HepG2 (cell line): ENCODE results near the gene CD46. TPM values are rescaled to one million over a fixed set of nuclear protein-coding genes. Genes with fewer than 3 reads are reported as not detected.
A peak's percentile ranks its signal among the peaks of the same experiment; 100 is the strongest.
"Not testable (repeated sequence)": the region's sequence is repeated elsewhere in the genome, so short reads cannot be mapped to it uniquely, and the experiment has no call there.

Source experiments
- ATAC-seq: fragments of 200-7000 bp; cut with Tn5 transposase; 3 replicates; pipeline ENCODE4 v1.9.1; 2020; ENCODE audit warnings: mild to moderate bottlenecking, moderate library complexity
- BruUV-seq: library from RNA; stranded (reverse); fragments of 400-500 nt; replicated peaks from 2 replicates; lab custom pipeline; 2021; lab: Mats Ljungman, UMichigan
- CTCF ChIA-PET: fragments of 300-600 bp; formaldehyde crosslinking; extraction: SDS; loops from one replicate; lab custom pipeline; 2021; ENCODE audit warnings: low total read pairs, inconsistent platforms, low intra/inter-chr PET ratio; lab: Yijun Ruan, JAX
- POLR2A ChIA-PET: fragments of 350-600 bp; sonication (Branson Sonifier 250); formaldehyde crosslinking; loops from one replicate; lab custom pipeline; 2020; ENCODE audit warnings: antibody characterized with exemption, inconsistent platforms; lab: Yijun Ruan, JAX
- DNase-seq: peaks from one replicate; pipeline ENCODE4 v3.0.0-alpha.2; 2015; ENCODE audit warnings: low spot score
- FAIRE-seq: peaks from 3 replicates; lab custom pipeline; 2011; peaks lifted over from hg19 to GRCh38; lab: Jason Lieb, UNC
- H2AFZ ChIP-seq: one replicate; pipeline ENCODE4 v1.6.1; 2011; ENCODE audit warnings: low read length, inconsistent platforms
- H3K27ac ChIP-seq: fragments of 300-600 bp; 3 replicates; pipeline ENCODE4 v1.8.0; 2011; ENCODE audit warnings: mixed run types, mild to moderate bottlenecking, mixed read lengths, low read length, inconsistent platforms; ENCODE audit not compliant: insufficient read depth; ENCODE audit errors: extremely low read length
- H3K27me3 ChIP-seq, 2 experiments: fragments of 200-600 bp in 1 of 2; 2 replicates in 1 of 2; 3 replicates in 1 of 2; pipeline versions ENCODE4 v1.6.0 to v1.8.0; 2011; ENCODE audit warnings: low read length in 2 of 2, mild to moderate bottlenecking in 2 of 2, moderate library complexity in 2 of 2, inconsistent platforms in 1 of 2; ENCODE audit not compliant: insufficient read depth in 2 of 2, control insufficient read depth in 1 of 2
- H3K36me3 ChIP-seq, 2 experiments: fragments of 200-600 bp in 1 of 2; replicated peaks in 1 of 2; 2 replicates in 1 of 2; 3 replicates in 1 of 2; pipeline versions ENCODE4 v1.5.1 to v1.8.0; 2011; ENCODE audit warnings: low read length in 2 of 2, inconsistent platforms in 1 of 2; ENCODE audit not compliant: insufficient read depth in 2 of 2, control insufficient read depth in 1 of 2
- H3K4me1 ChIP-seq: 2 replicates; pipeline ENCODE4 v1.5.1; 2012; ENCODE audit warnings: low read length, inconsistent platforms; ENCODE audit not compliant: insufficient read depth
- H3K4me2 ChIP-seq: 2 replicates; pipeline ENCODE4 v1.6.0; 2011; ENCODE audit warnings: low read depth, low read length, inconsistent platforms
- H3K4me3 ChIP-seq, 3 experiments: fragments of 200-600 bp in 1 of 3; sonication (generic), shearing (Covaris generic) in 1 of 3; replicated peaks in 1 of 3; 2 replicates each; pipeline ENCODE4 v1.5.1; 2011 to 2016; ENCODE audit warnings: low read length in 3 of 3, inconsistent platforms in 2 of 3, low read depth in 2 of 3, mild to moderate bottlenecking in 2 of 3, control low read depth in 1 of 3, mixed read lengths in 1 of 3; ENCODE audit not compliant: insufficient read depth in 1 of 3
- H3K79me2 ChIP-seq: one replicate; pipeline ENCODE4 v1.6.1; 2011; ENCODE audit warnings: low read length, inconsistent platforms; ENCODE audit not compliant: insufficient read depth
- H3K9ac ChIP-seq: 2 replicates; pipeline ENCODE4 v1.6.0; 2011; ENCODE audit warnings: mild to moderate bottlenecking, low read depth, low read length, inconsistent platforms; ENCODE audit not compliant: insufficient read depth
- H3K9me3 ChIP-seq: 2 replicates; pipeline ENCODE4 v1.5.1; 2012; ENCODE audit warnings: mild to moderate bottlenecking, low read length
- H4K20me1 ChIP-seq: 2 replicates; pipeline ENCODE4 v1.6.0; 2011; ENCODE audit warnings: inconsistent platforms, mild to moderate bottlenecking, low read length, moderate library complexity; ENCODE audit not compliant: insufficient read depth
- RFX3 ChIP-seq: IDR thresholded peaks from 2 replicates; pipeline ENCODE4 v1.6.1; 2016; ENCODE audit warnings: missing biosample characterization, missing genetic modification reagents
- SKI ChIP-seq: fragments of 450-650 bp; IDR thresholded peaks from one replicate; pipeline ENCODE4 v1.6.1; 2018; ENCODE audit warnings: mild to moderate bottlenecking; ENCODE audit not compliant: partially characterized antibody
- ZXDC ChIP-seq: sonication (generic); formaldehyde crosslinking; IDR thresholded peaks from 2 replicates; pipeline ENCODE4 v1.5.0; 2020; ENCODE audit warnings: mild to moderate bottlenecking, missing genetic modification reagents
- WGBS: methylation state at CpG from one replicate; pipeline ENCODE4 v1.1.6; 2017; ENCODE audit warnings: low lambda C conversion rate; 5-methylcytosine and 5-hydroxymethylcytosine counted together
- in situ Hi-C: cut with HindIII; loops from 2 replicates; pipeline ENCODE4 v1.10.0; 2017; ENCODE audit warnings: low pct_unique_long_range_greater_than_20kb; ENCODE audit not compliant: extremely low pct_ligation_motif_present
- intact Hi-C: fragments of 100-400 bp; cut with micrococcal nuclease; formaldehyde crosslinking; loops from one replicate; pipeline ENCODE4 v1.10.0; 2022; ENCODE audit not compliant: unreplicated experiment
- polyA plus RNA-seq, 8 experiments: library from polyadenylated mRNA; depleted of rRNA in 3 of 8; stranded (reverse) in 7 of 8; unstranded in 1 of 8; fragments of >200 nt; fragmentation: Illumina TruSeq in 4 of 8; extraction: Trizol in 4 of 8; gene quantifications; 2 replicates each; pipeline versions ENCODE4 v1.2.1 to v1.2.3, GENCODE V29; 2011 to 2016; ENCODE audit warnings: low read depth in 4 of 8, missing spikeins in 1 of 8, mixed read lengths in 1 of 8; ENCODE audit not compliant: insufficient read depth in 1 of 8
- total RNA-seq, 5 experiments: library from RNA; depleted of rRNA; stranded (reverse); fragments of >200 nt; fragmentation: Illumina TruSeq; extraction: Trizol; gene quantifications; 2 replicates each; pipeline ENCODE4 v1.2.3, GENCODE V29; 2016; ENCODE audit warnings: low read depth in 1 of 5
- TF ChIP-seq, protein P1 (sequence below): sonication (generic); formaldehyde crosslinking; IDR thresholded peaks from 2 replicates; pipeline ENCODE4 v1.8.1; 2022; ENCODE audit warnings: low read depth, mild to moderate bottlenecking, missing genetic modification reagents
- TF ChIP-seq, protein P2 (sequence below): sonication (generic); formaldehyde crosslinking; IDR thresholded peaks from 2 replicates; pipeline ENCODE4 v1.5.1; 2020; ENCODE audit warnings: mild to moderate bottlenecking, missing genetic modification reagents, borderline replicate concordance

CD46 gene
- total and polyA plus RNA-seq, 2 of the 13 experiments (the other 11 are each of a cell fraction or from before 2014, with no cell fraction given), result 130 to 277 TPM

- TF ChIP-seq, protein P1, sequence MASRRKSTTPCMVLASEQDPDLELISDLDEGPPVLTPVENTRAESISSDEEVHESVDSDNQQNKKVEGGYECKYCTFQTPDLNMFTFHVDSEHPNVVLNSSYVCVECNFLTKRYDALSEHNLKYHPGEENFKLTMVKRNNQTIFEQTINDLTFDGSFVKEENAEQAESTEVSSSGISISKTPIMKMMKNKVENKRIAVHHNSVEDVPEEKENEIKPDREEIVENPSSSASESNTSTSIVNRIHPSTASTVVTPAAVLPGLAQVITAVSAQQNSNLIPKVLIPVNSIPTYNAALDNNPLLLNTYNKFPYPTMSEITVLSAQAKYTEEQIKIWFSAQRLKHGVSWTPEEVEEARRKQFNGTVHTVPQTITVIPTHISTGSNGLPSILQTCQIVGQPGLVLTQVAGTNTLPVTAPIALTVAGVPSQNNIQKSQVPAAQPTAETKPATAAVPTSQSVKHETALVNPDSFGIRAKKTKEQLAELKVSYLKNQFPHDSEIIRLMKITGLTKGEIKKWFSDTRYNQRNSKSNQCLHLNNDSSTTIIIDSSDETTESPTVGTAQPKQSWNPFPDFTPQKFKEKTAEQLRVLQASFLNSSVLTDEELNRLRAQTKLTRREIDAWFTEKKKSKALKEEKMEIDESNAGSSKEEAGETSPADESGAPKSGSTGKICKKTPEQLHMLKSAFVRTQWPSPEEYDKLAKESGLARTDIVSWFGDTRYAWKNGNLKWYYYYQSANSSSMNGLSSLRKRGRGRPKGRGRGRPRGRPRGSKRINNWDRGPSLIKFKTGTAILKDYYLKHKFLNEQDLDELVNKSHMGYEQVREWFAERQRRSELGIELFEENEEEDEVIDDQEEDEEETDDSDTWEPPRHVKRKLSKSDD (CRISPR knock-in tag), result no peak
- TF ChIP-seq SKI (no peak), ZXDC (no peak), RFX3 (CRISPR knock-in tag) (peak; percentile 70)
- TF ChIP-seq, protein P2, sequence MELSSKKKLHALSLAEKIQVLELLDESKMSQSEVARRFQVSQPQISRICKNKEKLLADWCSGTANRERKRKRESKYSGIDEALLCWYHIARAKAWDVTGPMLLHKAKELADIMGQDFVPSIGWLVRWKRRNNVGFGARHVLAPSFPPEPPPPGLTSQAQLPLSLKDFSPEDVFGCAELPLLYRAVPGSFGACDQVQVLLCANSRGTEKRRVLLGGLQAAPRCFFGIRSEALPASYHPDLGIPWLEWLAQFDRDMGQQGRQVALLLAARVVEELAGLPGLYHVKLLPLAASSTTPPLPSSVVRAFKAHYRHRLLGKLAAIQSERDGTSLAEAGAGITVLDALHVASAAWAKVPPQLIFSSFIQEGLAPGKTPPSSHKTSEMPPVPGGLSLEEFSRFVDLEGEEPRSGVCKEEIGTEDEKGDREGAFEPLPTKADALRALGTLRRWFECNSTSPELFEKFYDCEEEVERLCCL (CRISPR knock-in tag), result no peak
Observed at GRCh38 chr1:207711285-207711684, 40.6 kb upstream of the CD46 start (continued).

DNA sequence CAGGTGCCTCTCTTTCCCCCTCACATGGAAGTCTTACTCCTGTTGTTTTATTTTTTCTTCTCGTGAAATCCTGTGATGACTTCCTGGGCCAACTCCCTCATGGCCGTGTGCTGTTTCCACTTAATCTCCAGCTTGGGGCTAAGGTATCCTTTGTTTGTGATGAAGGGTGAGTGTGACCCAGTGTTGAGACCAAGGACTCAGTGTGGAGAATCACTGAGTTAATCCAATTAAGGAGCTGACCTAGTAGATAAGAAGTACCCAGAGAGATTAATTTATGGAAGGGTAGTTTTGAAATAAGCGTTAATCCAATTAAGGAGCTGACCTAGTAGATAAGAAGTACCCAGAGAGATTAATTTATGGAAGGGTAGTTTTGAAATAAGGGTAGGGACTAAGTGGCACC is 39.2 kb upstream of the CD46 start:
- ATAC-seq, POLR2A ChIA-PET: not testable (repeated sequence)
- WGBS, result 4% methylated on average over 3 of the region's 3 CpGs

More for the DNA sequence above, 39.2 kb upstream of the CD46 start:
- CTCF ChIA-PET, H3K4me2 ChIP-seq, H3K36me3 ChIP-seq, BruUV-seq, H3K4me3 ChIP-seq, in situ Hi-C loops, H3K9ac ChIP-seq, DNase-seq, FAIRE-seq, H3K27ac ChIP-seq, H4K20me1 ChIP-seq, H2AFZ ChIP-seq, H3K79me2 ChIP-seq, H3K9me3 ChIP-seq, H3K4me1 ChIP-seq, H3K27me3 ChIP-seq: not testable (repeated sequence)
- intact Hi-C loops, result loop anchor here (1.0 to 5.0 kb wide), 2 partner anchors 85 to 255 kb away; no protein-coding TSS in a partner anchor
